Right lobe of liver (tissue), 6 donors: ENCODE measurements around the gene KCNT2. TPM values are rescaled to one million over a fixed set of nuclear protein-coding genes. Genes with fewer than 3 reads are reported as not detected.

Experiments
- ATAC-seq, 4 donors: fragments of 200-7000 bp; cut with Tn5 transposase; one replicate each; pipeline ENCODE4 v1.9.1; 2020; ENCODE audit warnings: mild to moderate bottlenecking in 4 of 4, moderate library complexity in 4 of 4
- DNase-seq, 3 donors: peaks; one replicate each; pipeline ENCODE4 v3.0.0-alpha.2; 2020
- H3K27ac ChIP-seq, 3 donors: fragments of 200-600 bp; one replicate each; pipeline ENCODE4 v1.8.0; 2022
- H3K27me3 ChIP-seq, 2 donors: fragments of 200-600 bp; one replicate each; pipeline ENCODE4 v1.8.0; 2022
- H3K36me3 ChIP-seq, 4 donors: fragments of 200-600 bp; sonication (generic) in 1 of 4; one replicate each; pipeline versions ENCODE4 v1.5.1 to v1.8.0; 2017 to 2022; ENCODE audit warnings: control low read depth in 1 of 4
- H3K4me1 ChIP-seq, 4 donors: fragments of 200-600 bp; sonication (generic) in 1 of 4; one replicate each; pipeline versions ENCODE4 v1.5.1 to v1.8.0; 2017 to 2022; ENCODE audit warnings: control low read depth in 1 of 4
- H3K4me3 ChIP-seq, 3 donors: fragments of 200-600 bp; one replicate each; pipeline ENCODE4 v1.8.0; 2022
- H3K9me3 ChIP-seq, 4 donors: fragments of 200-600 bp; sonication (generic) in 1 of 4; one replicate each; pipeline versions ENCODE4 v1.5.1 to v1.8.0; 2017 to 2022; ENCODE audit warnings: control low read depth in 1 of 4
- CTCF ChIP-seq, 4 donors: fragments of 200-600 bp in 3 of 4; fragments of 450-650 bp in 1 of 4; IDR thresholded peaks; one replicate each; pipeline versions ENCODE4 v1.5.1 to v1.8.0; 2016 to 2022; ENCODE audit warnings: antibody characterized with exemption in 4 of 4, mild to moderate bottlenecking in 2 of 4
- POLR2A ChIP-seq: fragments of 450-650 bp; IDR thresholded peaks from one replicate; pipeline ENCODE4 v1.6.1; 2017; ENCODE audit warnings: antibody characterized with exemption, mild to moderate bottlenecking
- WGBS: methylation state at CpG from one replicate; pipeline ENCODE4 v1.1.6; 2018; ENCODE audit warnings: low coverage, low lambda C conversion rate; ENCODE audit not compliant: insufficient coverage; ENCODE audit errors: missing lambda C conversion rate; 5-methylcytosine and 5-hydroxymethylcytosine counted together
- intact Hi-C, 2 donors: fragments of 100-400 bp; cut with DNase I; formaldehyde crosslinking; loops; one replicate each; pipeline versions ENCODE4 v1.11.2 to v1.14.1; 2022
- total RNA-seq, 6 experiments: library from RNA; depleted of rRNA in 2 of 6; stranded (reverse); fragments of >200 nt in 2 of 6; fragmentation: NEBNext Ultra II Directional in 3 of 6; extraction: Animal tissue kit (Norgen Biotek cat#: 25700) in 3 of 6; gene quantifications; one replicate each; pipeline versions ENCODE4 v1.1.0 to v1.2.4, GENCODE V29; 2016 to 2023
- donor health status: DM: no; HTN: yes; CAD: no.
- donor health status: DM: no; HTN: no; CAD: no.
- donor health status: DM: no; HTN: no; CAD: no.
- donor health status: DM: no; HTN: yes; CAD: no.
- donor health status: DM: no; HTN: yes; CAD: no.

Gene KCNT2
- total RNA-seq, 6 experiments from 2014 or later: 5.3 to 8.4 (median 7.5) TPM

- Histone ChIP-seq H3K4me3 (no peak overlapping the region), H3K9me3 (no peaks in the 10 kb centered on the region), H3K36me3 (no peaks in the 10 kb centered on the region), H3K4me1 (peaks cover 0 to 36% (median 5%) of the 10 kb centered on the region in 4 donors), H3K27me3 (no peaks in the 10 kb centered on the region), H3K27ac (peak overlapping the region in 2 of 3 donors; percentile 37 to 56)
- intact Hi-C loops: no loop called here
- TF ChIP-seq POLR2A (no peak), CTCF (IDR thresholded peaks at IDR 0.05) (no peak)
- DNase-seq: no peak
- peak in 3 of 4 donors; percentile 26 to 37 (median 27) for ATAC-seq
Measured at GRCh38 chr1:196603651-196604050, 4.6 kb downstream of the KCNT2 start.

- H3K4me3 ChIP-seq: no peak overlapping the region
- DNase-seq: no peak
- 20% methylated on average over 1 of the region's 2 CpGs for WGBS
- H3K9me3 ChIP-seq: no peaks in the 10 kb centered on the region
- H3K27me3 ChIP-seq: no peaks in the 10 kb centered on the region
- H3K27ac ChIP-seq: no peak overlapping the region
- peaks cover 0 to 11% (median 3%) of the 10 kb centered on the region in 4 donors for H3K4me1 ChIP-seq
- ATAC-seq: peak; percentile 23 to 57 (median 45)
- TF ChIP-seq CTCF (IDR thresholded peaks at IDR 0.05): no peak
- TF ChIP-seq POLR2A: no peak
- no peaks in the 10 kb centered on the region for H3K36me3 ChIP-seq
- intact Hi-C loops: no loop called here
Measured at GRCh38 chr1:196598942-196599748, 9.1 kb downstream of the KCNT2 start.

GRCh38 chr1:196594700-196595099, 13.5 kb downstream of the KCNT2 start:
- no peak overlapping the region for H3K27ac ChIP-seq
- ATAC-seq: no peak
- H3K9me3 ChIP-seq: no peaks in the 10 kb centered on the region
- peaks cover 0 to 11% (median 0%) of the 10 kb centered on the region in 4 donors for H3K4me1 ChIP-seq
- DNase-seq: no peak
- no peaks in the 10 kb centered on the region for H3K27me3 ChIP-seq
- TF ChIP-seq POLR2A (no peak), CTCF (IDR thresholded peaks at IDR 0.05) (no peak)
- H3K4me3 ChIP-seq: no peak overlapping the region
- intact Hi-C loops: no loop called here
- 85% methylated on average over 2 of the region's 2 CpGs for WGBS
- no peaks in the 10 kb centered on the region for H3K36me3 ChIP-seq

GRCh38 chr1:196593955-196594354, 14.3 kb downstream of the KCNT2 start:
- ATAC-seq (no peak), DNase-seq (no peak)
- Histone ChIP-seq H3K4me3 (no peak overlapping the region), H3K27ac (no peak overlapping the region), H3K4me1 (peaks cover 0 to 5% (median 0%) of the 10 kb centered on the region in 4 donors), H3K9me3 (no peaks in the 10 kb centered on the region), H3K27me3 (no peaks in the 10 kb centered on the region), H3K36me3 (no peaks in the 10 kb centered on the region)
- intact Hi-C loops: no loop called here
- TF ChIP-seq CTCF (IDR thresholded peaks at IDR 0.05) (no peak), POLR2A (no peak)
